Neural cell (in vitro differentiated cells): ENCODE measurements around the gene LMAN2. TPM values are rescaled to one million over a fixed set of nuclear protein-coding genes. Genes with fewer than 3 reads are reported as not detected.

Source experiments
- H2AFZ ChIP-seq: fragments of 200-600, 300-800 bp; sonication (generic), shearing (Covaris generic); 2 replicates; pipeline ENCODE4 v1.6.0; 2014; ENCODE audit warnings: low read depth, mild to moderate bottlenecking, antibody characterized with exemption, low read length, moderate library complexity
- H3F3A ChIP-seq: fragments of 200-600 bp; shearing (Covaris generic); 2 replicates; pipeline ENCODE4 v1.6.1; 2016; ENCODE audit warnings: mild to moderate bottlenecking, moderate library complexity, mixed read lengths, antibody characterized with exemption, low read length; ENCODE audit not compliant: insufficient read depth, poor library complexity, severe bottlenecking
- H3K27ac ChIP-seq: fragments of 200-600, 300-800 bp; sonication (generic), shearing (Covaris generic); 2 replicates; pipeline ENCODE4 v1.5.1; 2014; ENCODE audit warnings: mild to moderate bottlenecking, low read length, moderate library complexity
- H3K27me3 ChIP-seq: fragments of 300-800, 200-600 bp; sonication (generic), shearing (Covaris generic); 2 replicates; pipeline ENCODE4 v1.6.0; 2014; ENCODE audit warnings: mild to moderate bottlenecking, low read depth, low read length, moderate library complexity; ENCODE audit not compliant: insufficient read depth
- H3K36me3 ChIP-seq: fragments of 300-800, 200-600 bp; sonication (generic), shearing (Covaris generic); 2 replicates; pipeline ENCODE4 v1.5.1; 2014; ENCODE audit warnings: mild to moderate bottlenecking, antibody characterized with exemption, low read length, moderate library complexity; ENCODE audit not compliant: insufficient read depth
- H3K4me2 ChIP-seq: fragments of 300-800, 200-600 bp; sonication (generic), shearing (Covaris generic); 2 replicates; pipeline ENCODE4 v1.6.0; 2014; ENCODE audit warnings: mild to moderate bottlenecking, low read length
- H3K4me3 ChIP-seq: fragments of 300-800, 200-600 bp; sonication (generic), shearing (Covaris generic); 2 replicates; pipeline ENCODE4 v1.5.1; 2014; ENCODE audit warnings: mild to moderate bottlenecking, low read length, moderate library complexity
- H3K79me2 ChIP-seq: fragments of 200-600 bp; shearing (Covaris generic); replicated peaks from 2 replicates; pipeline ENCODE4 v1.6.0; 2014; ENCODE audit warnings: mild to moderate bottlenecking, low read length, moderate library complexity; ENCODE audit not compliant: insufficient read depth
- H3K9ac ChIP-seq: fragments of 300-800, 200-600 bp; sonication (generic), shearing (Covaris generic); 2 replicates; pipeline ENCODE4 v1.6.1; 2016; ENCODE audit warnings: mild to moderate bottlenecking, low read length, mixed read lengths
- H3K9me2 ChIP-seq: fragments of 200-600 bp; shearing (Covaris generic); 2 replicates; pipeline ENCODE4 v1.6.1; 2016; ENCODE audit warnings: mild to moderate bottlenecking, low read length, mixed read lengths; ENCODE audit not compliant: insufficient read depth
- H3K9me3 ChIP-seq: fragments of 200-600, 300-800 bp; sonication (generic), shearing (Covaris generic); 2 replicates; pipeline ENCODE4 v1.6.1; 2016; ENCODE audit warnings: mild to moderate bottlenecking, mixed run types, low read length, moderate library complexity, mixed read lengths
- H4K20me1 ChIP-seq: fragments of 200-600 bp; shearing (Covaris generic); 2 replicates; pipeline ENCODE4 v1.6.1; 2016; ENCODE audit warnings: mild to moderate bottlenecking, mixed run types; ENCODE audit not compliant: insufficient read depth
- CTCF ChIP-seq: fragments of 450-650 bp; IDR thresholded peaks from 2 replicates; pipeline ENCODE4 v1.5.1; 2014; ENCODE audit warnings: antibody characterized with exemption, mild to moderate bottlenecking, moderate library complexity; ENCODE audit not compliant: poor library complexity, severe bottlenecking
- EP300 ChIP-seq: fragments of 450-650 bp; conservative IDR thresholded peaks from 2 replicates; pipeline ENCODE4 v1.6.1; 2014; ENCODE audit warnings: antibody characterized with exemption, mild to moderate bottlenecking, moderate library complexity; ENCODE audit not compliant: poor library complexity, severe bottlenecking
- EZH2 ChIP-seq: fragments of 200-600, 300-800 bp; shearing (Covaris generic), sonication (generic); IDR thresholded peaks from 2 replicates; pipeline ENCODE4 v1.6.1; 2014; ENCODE audit warnings: antibody characterized with exemption, low read length, borderline replicate concordance, mild to moderate bottlenecking; ENCODE audit not compliant: insufficient read depth, poor library complexity, severe bottlenecking
- MXI1 ChIP-seq: fragments of 450-650 bp; conservative IDR thresholded peaks from 2 replicates; pipeline ENCODE4 v1.6.1; 2014; ENCODE audit warnings: antibody characterized with exemption, mild to moderate bottlenecking; ENCODE audit not compliant: poor library complexity, severe bottlenecking
- POLR2AphosphoS5 ChIP-seq: IDR thresholded peaks from 2 replicates; pipeline ENCODE4 v1.6.1; 2012
- RAD21 ChIP-seq: fragments of 450-650 bp; conservative IDR thresholded peaks from 2 replicates; pipeline ENCODE4 v1.6.1; 2014; ENCODE audit warnings: antibody characterized with exemption, mild to moderate bottlenecking, moderate library complexity
- REST ChIP-seq: IDR thresholded peaks from 2 replicates; pipeline ENCODE4 v1.6.1; 2012; ENCODE audit warnings: borderline replicate concordance
- SMC3 ChIP-seq: fragments of 450-650 bp; conservative IDR thresholded peaks from 2 replicates; pipeline ENCODE4 v1.6.1; 2014; ENCODE audit warnings: antibody characterized with exemption, mild to moderate bottlenecking, moderate library complexity; ENCODE audit not compliant: poor library complexity
- TAF1 ChIP-seq: IDR thresholded peaks from 2 replicates; pipeline ENCODE4 v1.6.1; 2012; ENCODE audit warnings: low read depth
- polyA plus RNA-seq: library from polyadenylated mRNA; depleted of rRNA; stranded (reverse); fragments of >200 nt; gene quantifications from 2 replicates; pipeline ENCODE4 v1.2.3, GENCODE V29; 2014

LMAN2 gene
- polyA plus RNA-seq, 1 donor from 2014 or later, result 155 TPM

DNA sequence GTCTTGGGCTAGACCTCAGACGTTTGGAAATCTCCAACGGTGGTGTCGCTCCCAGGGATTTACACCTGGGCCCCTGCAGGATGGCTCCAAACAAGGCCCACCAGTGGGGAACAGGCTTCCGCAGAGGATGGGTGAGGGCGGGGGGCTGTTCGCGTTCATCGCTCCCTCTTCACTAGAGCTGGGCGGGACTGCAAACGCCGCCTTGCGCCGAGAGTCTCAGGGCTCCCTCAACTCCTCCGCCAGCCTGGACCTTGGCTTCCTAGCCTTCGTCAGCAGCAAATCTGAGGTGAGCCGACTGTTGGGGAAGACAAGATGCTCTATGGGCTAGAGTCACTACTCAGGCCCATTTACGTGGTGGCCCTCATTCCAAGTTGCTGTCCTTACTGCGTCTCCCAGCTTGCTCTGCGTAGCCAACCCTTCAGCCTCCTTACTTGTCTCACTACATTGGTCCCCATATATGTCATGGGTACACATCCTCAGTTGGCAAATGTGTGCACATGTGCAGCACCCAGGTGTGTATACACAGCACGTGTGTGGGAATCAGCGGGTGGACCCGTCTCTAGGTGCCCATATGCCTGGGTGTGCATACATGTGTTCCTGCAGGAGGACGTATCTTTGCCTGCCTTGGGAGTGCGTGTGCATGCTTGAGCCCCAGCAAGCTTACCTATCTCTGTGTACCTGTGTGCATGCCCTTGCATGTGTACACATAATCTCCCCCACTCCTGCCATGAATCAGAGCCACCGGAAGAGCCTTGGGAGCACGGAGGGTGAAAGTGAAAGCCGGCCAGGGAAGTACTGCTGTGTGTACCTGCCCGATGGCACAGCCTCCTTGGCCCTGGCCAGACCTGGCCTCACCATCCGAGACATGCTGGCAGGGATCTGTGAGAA, 16.8 kb upstream of the LMAN2 start:
- Histone ChIP-seq H3K27me3 (peaks cover 6% of the 10 kb centered on the region), H3K9ac (no peak overlapping the region), H4K20me1 (no peaks in the 10 kb centered on the region), H3K79me2 (no peaks in the 10 kb centered on the region), H3K4me2 (no peak overlapping the region), H3K9me3 (no peaks in the 10 kb centered on the region), H3K4me3 (no peak overlapping the region), H3K27ac (no peak overlapping the region), H3K36me3 (no peaks in the 10 kb centered on the region), H3K9me2 (no peaks in the 10 kb centered on the region), H2AFZ (no peak overlapping the region), H3F3A (no peaks in the 10 kb centered on the region)
- TF ChIP-seq EZH2 (no peak), REST (no peak), RAD21 (no peak), EP300 (no peak), CTCF (no peak), TAF1 (no peak), POLR2AphosphoS5 (no peak), MXI1 (no peak), SMC3 (no peak)

DNA sequence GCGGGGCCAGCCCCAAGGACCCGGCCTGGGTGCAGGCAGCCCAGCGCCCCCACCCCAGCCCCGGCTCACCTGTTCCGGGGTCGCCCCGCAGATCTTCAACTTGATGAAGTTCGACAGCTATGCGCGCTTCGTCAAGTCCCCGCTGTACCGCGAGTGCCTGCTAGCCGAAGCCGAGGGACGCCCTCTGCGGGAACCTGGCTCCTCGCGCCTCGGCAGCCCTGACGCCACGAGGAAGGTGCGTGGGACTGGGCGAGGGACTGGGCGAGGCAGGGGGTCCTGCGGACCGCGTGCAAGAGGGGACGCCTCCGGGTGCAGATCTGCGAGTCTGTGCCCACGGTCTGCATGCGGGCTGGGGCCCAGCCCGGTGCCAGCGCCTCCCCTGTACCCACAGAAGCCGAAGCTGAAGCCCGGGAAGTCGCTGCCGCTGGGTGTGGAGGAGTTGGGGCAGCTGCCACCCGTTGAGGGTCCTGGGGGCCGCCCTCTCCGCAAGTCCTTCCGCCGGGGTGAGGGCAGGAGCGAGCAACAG, 15.9 kb upstream of the LMAN2 start:
- H3K36me3 ChIP-seq, result no peaks in the 10 kb centered on the region
- peaks cover 8% of the 10 kb centered on the region for H3K27me3 ChIP-seq
- no peak overlapping the region for H3K4me2 ChIP-seq
- no peaks in the 10 kb centered on the region for H3K9me3 ChIP-seq
- H3K27ac ChIP-seq, result no peak overlapping the region
- no peaks in the 10 kb centered on the region for H4K20me1 ChIP-seq
- no peak overlapping the region for H3K9ac ChIP-seq
- no peaks in the 10 kb centered on the region for H3K79me2 ChIP-seq
- TF ChIP-seq CTCF (no peak), SMC3 (no peak), TAF1 (no peak), REST (no peak), EZH2 (no peak), MXI1 (no peak), RAD21 (no peak)
- H3K4me3 ChIP-seq, result peak overlapping the region; percentile 48
- H2AFZ ChIP-seq, result no peak overlapping the region
- H3K9me2 ChIP-seq, result no peaks in the 10 kb centered on the region
- no peaks in the 10 kb centered on the region for H3F3A ChIP-seq
